ENCODE results near the gene PID1.

DNA sequence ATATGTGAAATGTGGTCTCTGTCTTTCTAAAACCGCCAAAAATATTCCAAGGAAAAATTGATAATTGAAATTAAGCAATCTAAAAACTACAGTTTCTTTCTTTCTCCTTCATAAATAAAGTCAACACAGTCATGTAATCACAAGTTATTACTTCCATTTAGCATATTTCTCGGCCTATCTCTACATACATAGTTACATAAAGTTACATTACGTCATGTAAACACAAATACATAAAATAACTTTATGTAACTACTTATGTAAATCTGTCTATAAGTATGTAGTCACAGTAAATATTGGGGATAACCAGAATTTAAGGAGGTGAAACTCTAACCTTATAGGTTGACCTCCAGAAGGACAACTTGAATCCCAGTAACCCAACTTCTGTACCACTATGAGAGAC lies 48.5 kb upstream of the PID1 start:
- TF ChIP-seq, protein P1, sequence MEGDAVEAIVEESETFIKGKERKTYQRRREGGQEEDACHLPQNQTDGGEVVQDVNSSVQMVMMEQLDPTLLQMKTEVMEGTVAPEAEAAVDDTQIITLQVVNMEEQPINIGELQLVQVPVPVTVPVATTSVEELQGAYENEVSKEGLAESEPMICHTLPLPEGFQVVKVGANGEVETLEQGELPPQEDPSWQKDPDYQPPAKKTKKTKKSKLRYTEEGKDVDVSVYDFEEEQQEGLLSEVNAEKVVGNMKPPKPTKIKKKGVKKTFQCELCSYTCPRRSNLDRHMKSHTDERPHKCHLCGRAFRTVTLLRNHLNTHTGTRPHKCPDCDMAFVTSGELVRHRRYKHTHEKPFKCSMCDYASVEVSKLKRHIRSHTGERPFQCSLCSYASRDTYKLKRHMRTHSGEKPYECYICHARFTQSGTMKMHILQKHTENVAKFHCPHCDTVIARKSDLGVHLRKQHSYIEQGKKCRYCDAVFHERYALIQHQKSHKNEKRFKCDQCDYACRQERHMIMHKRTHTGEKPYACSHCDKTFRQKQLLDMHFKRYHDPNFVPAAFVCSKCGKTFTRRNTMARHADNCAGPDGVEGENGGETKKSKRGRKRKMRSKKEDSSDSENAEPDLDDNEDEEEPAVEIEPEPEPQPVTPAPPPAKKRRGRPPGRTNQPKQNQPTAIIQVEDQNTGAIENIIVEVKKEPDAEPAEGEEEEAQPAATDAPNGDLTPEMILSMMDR (conservative IDR thresholded peaks at IDR 0.05; ENCODE audit: low read length), result no peak
- TF ChIP-seq EZH2phosphoT487 (IDR thresholded peaks at IDR 0.05; ENCODE audit: borderline replicate concordance, low read depth, low read length), result no peak

Data from OCI-LY7 (cell line).